NCI-H146 treated with DMSO at 0.1 percent for 48 hours (cell line): ENCODE measurements around the gene PCF11.
"Not testable (repeated sequence)": the region's sequence is repeated elsewhere in the genome, so short reads cannot be mapped to it uniquely, and the experiment has no call there.

Source experiments
- DNase-seq: peaks from one replicate; lab custom pipeline; 2025; ENCODE audit not compliant: unreplicated experiment; lab: John Stamatoyannopoulos, UW

The PCF11 gene

DNA sequence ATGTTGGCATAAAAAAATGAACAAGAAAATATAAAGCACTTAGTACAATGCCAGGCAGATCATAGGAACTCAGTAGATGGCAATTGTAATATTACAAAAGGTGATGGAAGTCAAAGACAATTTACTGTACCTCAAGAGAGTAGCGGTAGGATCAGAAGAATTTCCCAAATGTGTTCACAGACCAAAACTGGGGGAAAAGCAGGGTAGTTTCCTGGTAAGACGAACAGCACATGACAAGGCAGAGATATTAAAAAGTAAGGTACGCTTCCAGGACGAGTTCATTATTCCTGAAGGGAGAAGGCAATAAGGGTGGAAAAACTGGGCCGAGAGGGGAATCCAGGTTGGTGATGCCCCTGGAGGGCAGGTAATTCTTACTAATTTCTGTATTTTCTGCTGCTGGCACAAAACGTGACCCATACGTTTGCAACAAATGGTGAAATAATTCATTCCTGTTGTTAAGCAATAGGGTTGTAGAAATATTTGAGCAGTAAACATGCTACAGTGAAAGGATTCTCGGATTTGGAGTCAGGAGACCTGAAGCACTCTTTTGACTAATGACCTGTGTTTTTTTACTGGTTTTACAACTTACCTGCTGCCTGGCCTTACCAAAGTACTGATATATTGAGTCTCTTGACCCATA lies 35.8 kb downstream of the PCF11 start:
- no peak for DNase-seq

DNA sequence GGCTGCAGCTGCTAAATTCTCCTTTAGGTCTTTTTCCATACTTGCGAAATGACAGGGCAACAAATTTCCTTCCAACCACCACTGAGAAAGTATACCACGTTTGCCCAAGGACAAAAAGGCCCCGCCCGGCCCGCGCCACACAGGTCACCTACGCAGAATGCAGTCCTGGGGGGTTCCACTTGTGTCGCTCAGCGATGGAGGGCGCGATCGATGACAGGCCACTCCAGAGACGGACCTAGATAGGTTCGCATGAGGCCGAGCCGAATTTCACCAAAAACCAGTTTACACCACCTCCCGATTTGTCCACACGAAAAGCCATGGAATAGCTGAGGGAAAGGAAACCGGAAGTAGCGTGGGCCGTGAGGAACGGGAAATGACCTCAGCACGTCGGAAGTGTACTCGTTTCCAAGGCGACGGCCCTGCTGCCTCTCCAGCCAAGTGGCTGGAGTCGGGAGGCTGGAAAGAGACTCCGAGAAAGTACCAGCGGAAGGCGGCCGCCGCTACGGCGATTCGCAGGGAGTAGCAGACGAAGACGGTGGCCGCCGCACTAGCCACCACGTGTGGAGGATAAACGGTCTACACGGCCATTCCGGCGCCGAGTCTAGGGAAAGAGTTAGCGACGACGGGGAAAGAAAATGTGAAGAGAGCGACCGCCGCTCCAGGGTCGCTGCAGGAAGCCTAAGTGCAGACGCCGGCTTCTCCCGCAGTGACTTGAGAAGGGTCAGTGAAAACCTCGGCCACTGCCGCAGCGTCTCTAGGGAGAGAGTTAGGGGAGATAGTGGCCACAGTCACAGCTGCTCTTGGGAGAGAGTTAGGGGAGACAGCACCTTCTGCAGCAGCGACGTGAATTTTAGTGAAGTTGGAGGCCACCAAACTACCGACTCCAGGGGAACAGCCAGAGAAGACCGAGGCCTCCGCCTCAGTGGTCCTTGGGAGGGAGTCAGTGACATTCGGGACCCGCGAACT lies 36.7 kb downstream of the PCF11 start, which contains the start of gene ANKRD42:
ANKRD42 (plus strand) TSS at position 398 of the 966 bp plus-strand sequence. CDS start 959 bp downstream, outside the sequence.
- DNase-seq: peak; percentile 80

- no peak for DNase-seq
Observed at GRCh38 chr11:83194281-83195142, 37.6 kb downstream of the PCF11 start.

DNA sequence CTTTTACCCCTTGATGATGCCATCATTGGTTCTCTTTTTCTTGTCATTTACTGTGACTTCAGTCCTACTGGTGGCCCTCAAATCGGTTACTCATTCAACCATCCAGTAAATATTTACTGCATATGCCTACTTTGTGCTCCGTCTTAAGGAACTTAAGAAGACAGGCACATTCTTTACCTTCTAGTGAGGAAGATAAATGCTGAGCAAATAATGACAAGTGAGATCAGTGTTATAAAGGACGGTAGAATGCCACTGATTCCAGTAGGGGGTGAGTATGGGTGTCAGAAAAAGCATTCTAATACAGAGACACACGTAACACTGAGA lies 38.2 kb downstream of the PCF11 start:
- no peak for DNase-seq

DNA sequence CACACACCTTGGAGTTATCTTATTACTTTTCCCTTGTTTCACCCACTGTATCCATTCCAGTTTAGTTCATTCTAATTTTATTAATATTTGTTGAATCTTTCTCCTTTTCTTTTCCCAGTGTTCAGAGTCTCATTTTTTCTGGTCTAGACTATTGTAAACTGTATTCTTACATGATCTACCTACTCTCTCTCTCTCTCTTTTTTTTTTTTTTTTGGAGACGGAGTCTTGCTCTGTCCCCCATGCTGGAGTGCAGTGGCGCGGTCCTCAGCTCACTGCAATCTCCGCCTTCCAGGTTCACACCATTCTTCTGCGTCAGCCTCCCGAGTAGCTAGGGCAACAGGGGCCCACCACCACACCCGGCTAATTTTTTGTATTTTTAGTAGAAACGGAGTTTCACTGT lies 38.7 kb downstream of the PCF11 start:
- no peak for DNase-seq

- no peak for DNase-seq
Observed at GRCh38 chr11:83200035-83200434, 43.1 kb downstream of the PCF11 start.

DNA sequence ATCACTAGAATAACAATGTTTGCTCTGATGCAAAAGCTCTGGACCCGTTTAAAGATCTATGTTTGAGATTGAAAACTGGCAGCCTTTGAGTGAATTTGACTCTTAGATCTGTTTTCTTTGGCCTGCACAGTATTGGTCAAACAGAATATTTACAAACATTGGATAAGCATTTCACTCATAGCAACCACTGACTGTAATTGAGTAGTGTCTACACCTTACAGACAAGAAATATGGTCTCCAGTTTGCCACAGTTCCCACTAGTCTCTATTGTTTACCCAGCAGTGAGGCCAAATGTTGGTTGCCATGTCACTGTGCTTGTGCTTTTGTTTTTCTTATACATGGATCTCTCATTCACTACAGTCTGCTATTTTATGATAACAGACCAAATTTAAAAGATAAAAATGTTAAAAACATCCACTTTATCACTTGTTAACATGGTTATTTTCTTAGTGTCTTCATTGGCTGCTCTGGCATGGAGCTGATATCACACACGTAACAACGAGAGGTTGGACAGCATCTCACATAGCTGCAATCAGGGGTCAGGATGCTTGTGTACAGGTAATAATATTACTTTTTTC lies 48.8 kb downstream of the PCF11 start:
- no peak for DNase-seq

DNA sequence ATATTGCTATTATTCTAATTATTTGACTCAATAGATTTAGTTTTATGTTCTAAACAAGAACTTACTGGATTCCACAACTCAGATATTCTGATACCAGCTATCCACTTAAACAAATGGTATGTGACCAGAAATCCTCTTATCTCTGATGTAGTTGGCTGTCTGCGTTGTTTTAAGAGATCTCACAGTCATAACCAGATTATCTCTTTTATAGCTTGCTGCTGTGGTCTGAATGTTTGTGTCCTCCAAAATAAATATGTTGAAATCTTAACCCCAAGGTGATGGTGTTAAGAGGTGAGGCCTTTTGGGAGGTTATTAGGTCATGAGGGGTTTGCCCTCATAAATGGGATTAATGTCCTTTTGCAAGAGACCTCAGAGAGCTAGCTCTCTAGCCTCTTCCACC lies 49.3 kb downstream of the PCF11 start:
- DNase-seq: no peak

DNA sequence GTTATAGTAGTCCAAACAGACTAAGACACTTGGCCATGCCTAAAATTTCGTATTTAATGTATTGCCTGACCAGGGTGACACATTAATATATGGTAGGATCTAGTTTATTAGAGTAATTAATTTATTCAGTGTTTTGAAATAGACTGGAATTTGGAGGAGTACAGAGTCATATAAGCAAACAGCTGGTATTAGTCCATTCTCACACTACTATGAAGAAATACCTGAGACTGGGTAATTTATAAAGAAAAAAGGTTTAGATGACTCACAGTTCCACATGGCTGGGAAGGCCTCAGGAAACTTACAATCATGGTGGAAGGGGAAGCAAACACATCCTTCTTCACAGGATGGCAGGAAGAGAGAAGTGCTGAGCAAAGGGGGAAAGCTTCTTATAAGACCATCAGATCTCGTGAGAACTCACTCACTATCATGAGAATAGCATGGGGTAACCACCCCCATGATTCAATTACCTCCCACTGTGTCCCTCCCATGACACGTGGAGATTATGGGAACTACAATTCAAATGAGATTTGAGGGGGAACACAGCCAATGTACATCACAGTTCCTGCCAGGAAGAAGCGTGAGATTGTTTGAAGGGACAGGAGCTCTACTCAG lies 49.9 kb downstream of the PCF11 start:
- not testable (repeated sequence) for DNase-seq

DNA sequence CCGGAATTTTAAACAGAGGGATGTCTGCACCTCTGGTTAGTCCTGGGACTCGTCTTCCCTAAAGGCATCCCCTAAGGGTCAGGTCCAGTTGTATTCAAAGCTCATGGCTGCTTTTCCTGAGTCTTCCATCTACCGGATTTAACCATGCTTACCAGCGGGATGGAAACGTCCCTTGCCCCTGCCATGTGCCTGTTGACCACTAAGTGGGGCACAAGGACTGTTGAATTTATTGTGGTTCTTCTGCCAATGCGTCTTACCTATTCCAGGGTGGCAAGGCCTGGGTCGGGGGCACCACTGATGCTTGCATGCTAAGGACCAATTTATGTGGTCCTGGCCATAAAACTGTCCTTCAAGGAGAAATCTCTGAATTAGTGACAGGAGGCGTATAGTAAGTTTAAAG lies 62.2 kb downstream of the PCF11 start:
- peak; percentile 16 for DNase-seq

DNA sequence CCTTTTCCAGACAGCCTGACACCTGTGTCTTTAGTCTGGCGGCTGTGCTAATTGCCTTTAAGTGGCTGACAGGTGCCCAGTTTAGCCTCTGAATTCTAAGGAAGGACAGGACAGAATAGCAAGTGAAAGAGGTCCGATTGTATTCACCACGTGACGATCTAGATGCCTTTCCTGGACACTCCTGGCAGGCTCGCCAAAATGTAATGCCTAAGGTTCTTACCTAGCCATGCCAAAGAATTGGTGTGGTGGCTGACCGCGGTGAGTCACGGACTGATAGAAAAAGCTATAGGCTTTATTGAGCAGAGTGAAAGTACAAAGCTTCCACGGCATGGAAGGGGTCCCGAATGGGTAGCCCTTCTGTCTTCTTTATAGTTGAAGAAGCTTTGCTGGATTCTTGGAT lies 63.3 kb downstream of the PCF11 start:
- DNase-seq: peak; percentile 40

DNA sequence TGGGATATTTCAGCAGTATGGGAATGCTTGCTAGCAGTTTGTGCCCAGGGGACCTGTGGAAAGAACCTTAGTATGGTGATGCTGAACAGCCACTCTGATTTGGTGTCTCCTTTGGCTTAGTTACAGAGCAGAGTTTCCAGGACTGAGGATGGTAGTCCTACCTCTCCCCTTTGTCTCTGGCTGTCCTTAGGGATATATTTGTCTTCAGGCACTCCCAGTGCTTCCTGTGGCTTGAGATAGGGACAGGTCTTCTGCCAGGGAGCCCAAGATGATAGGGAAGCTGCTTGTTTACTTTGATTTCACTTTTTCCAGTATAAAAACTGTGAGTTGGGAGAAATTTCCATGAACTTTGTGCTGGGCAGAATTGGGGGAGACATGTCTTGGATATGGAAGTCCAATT lies 64.8 kb downstream of the PCF11 start:
- no peak for DNase-seq

- no peak for DNase-seq
Observed at GRCh38 chr11:83222499-83222898, 65.6 kb downstream of the PCF11 start.

- DNase-seq: no peak
Observed at GRCh38 chr11:83223457-83223856, 66.5 kb downstream of the PCF11 start.

GRCh38 chr11:83235825-83236224 lies 78.9 kb downstream of the PCF11 start:
- DNase-seq: no peak
